Stimulated activated CD8-positive, alpha-beta memory T cell treated with anti-CD3 and anti-CD28 coated beads, Interleukin-15, amount 100 ng/mL, for 4 hours (primary cell): ENCODE measurements around the gene RGS12.
A peak's percentile ranks its signal among the peaks of the same experiment; 100 is the strongest.

ENCODE experiments used
- DNase-seq, 2 donors: peaks; one replicate each; pipeline ENCODE4 v3.0.0-alpha.2; 2020; ENCODE audit warnings: low read depth in 2 of 2

RGS12 gene

GRCh38 chr4:3292571-3293400 lies at the start of gene RGS12:
Gene RGS12 (plus strand): TSS chr4:3293021. CDS start chr4:3316171, 23,150 bp downstream.
- peak; percentile 68 to 72 for DNase-seq

- no peak for DNase-seq
Measured at GRCh38 chr4:3243136-3243780, 49.6 kb upstream of the RGS12 start.

GRCh38 chr4:3244002-3244401 lies 48.8 kb upstream of the RGS12 start:
- no peak for DNase-seq

- no peak for DNase-seq
Measured at GRCh38 chr4:3244747-3245146, 48.1 kb upstream of the RGS12 start.

GRCh38 chr4:3245676-3246075 lies 47.1 kb upstream of the RGS12 start:
- DNase-seq, result no peak

- no peak for DNase-seq
Measured at GRCh38 chr4:3246458-3247398, 46.1 kb upstream of the RGS12 start.

GRCh38 chr4:3247399-3248177 lies 45.2 kb upstream of the RGS12 start:
- no peak for DNase-seq

- DNase-seq, result no peak
Measured at GRCh38 chr4:3248178-3248480, 44.7 kb upstream of the RGS12 start.

GRCh38 chr4:3248811-3249661 lies 43.8 kb upstream of the RGS12 start, which contains the start of gene MSANTD1:
Gene MSANTD1 (plus strand): TSS chr4:3249159. CDS start chr4:3249223, 64 bp downstream.
- no peak for DNase-seq

GRCh38 chr4:3249711-3250437 lies 42.9 kb upstream of the RGS12 start:
- DNase-seq, result no peak

- DNase-seq, result no peak
Measured at GRCh38 chr4:3250438-3250955, 42.3 kb upstream of the RGS12 start.

- DNase-seq, result no peak
Measured at GRCh38 chr4:3250956-3251690, 41.7 kb upstream of the RGS12 start.

GRCh38 chr4:3251691-3252479 lies 40.9 kb upstream of the RGS12 start:
- DNase-seq, result no peak

- DNase-seq, result no peak
Measured at GRCh38 chr4:3252480-3252828, 40.4 kb upstream of the RGS12 start.

GRCh38 chr4:3252831-3253641 lies 39.8 kb upstream of the RGS12 start:
- DNase-seq, result no peak

GRCh38 chr4:3253808-3254207 lies 39.0 kb upstream of the RGS12 start:
- no peak for DNase-seq
